NCI-H774 (cell line): ENCODE measurements around the gene MED12L.
A peak's percentile ranks its signal among the peaks of the same experiment; 100 is the strongest.
"Not testable (repeated sequence)": the region's sequence is repeated elsewhere in the genome, so short reads cannot be mapped to it uniquely, and the experiment has no call there.

Experiments used
- DNase-seq: peaks from one replicate; lab custom pipeline; 2025; lab: John Stamatoyannopoulos, UW

The MED12L gene

GRCh38 chr3:151214459-151214858, 129.0 kb downstream of the MED12L start:
- DNase-seq: no peak

GRCh38 chr3:151216641-151217607, 131.5 kb downstream of the MED12L start:
- DNase-seq: no peak

DNA sequence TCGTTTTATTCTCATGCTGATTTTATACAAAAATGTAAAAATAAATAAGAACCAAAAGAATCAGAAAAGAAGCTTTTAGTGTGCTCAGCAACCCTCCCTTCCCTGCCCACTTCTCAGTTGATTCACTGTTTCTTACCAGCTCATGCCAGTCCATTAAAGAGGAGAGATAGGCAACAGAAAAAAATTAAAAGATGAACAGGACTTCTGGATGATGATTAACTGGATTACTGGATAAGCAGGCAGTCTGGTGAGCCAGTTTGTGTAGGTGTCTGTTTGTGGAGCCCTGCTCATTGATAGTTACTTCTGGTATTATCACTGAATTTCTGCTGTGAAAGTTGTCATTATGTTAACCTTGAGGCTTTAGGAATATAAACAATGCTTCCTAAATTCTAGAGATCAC, 132.7 kb downstream of the MED12L start:
- no peak for DNase-seq

GRCh38 chr3:151219056-151219455, 133.6 kb downstream of the MED12L start:
- no peak for DNase-seq

DNA sequence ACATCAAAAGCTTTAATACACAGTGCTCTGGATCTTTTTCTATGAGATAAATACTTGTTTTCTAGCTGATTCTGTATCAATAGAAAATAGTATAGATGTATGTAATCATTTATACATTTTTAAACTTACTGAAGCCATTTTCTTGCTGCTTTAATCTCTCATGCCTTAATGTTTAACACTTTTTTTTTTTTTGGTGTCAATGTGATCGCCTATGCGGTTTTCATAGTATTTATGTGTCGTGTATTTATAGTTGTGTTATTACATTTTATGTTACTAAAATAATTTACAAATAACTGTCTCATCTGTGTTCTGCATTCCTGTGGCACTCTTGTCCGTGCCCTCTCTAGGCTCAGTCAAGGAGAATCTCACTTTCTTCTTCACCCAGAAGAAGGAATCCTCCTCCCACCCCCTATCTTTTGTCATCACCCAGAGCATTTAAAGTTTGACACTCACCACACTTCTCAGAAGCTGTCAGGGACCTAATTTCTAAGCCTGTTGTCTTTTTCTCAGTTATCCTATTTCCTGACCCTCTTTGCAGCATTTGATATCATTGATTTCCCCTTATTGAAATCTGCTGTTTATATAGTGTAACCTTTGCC, 138.9 kb downstream of the MED12L start:
- no peak for DNase-seq

DNA sequence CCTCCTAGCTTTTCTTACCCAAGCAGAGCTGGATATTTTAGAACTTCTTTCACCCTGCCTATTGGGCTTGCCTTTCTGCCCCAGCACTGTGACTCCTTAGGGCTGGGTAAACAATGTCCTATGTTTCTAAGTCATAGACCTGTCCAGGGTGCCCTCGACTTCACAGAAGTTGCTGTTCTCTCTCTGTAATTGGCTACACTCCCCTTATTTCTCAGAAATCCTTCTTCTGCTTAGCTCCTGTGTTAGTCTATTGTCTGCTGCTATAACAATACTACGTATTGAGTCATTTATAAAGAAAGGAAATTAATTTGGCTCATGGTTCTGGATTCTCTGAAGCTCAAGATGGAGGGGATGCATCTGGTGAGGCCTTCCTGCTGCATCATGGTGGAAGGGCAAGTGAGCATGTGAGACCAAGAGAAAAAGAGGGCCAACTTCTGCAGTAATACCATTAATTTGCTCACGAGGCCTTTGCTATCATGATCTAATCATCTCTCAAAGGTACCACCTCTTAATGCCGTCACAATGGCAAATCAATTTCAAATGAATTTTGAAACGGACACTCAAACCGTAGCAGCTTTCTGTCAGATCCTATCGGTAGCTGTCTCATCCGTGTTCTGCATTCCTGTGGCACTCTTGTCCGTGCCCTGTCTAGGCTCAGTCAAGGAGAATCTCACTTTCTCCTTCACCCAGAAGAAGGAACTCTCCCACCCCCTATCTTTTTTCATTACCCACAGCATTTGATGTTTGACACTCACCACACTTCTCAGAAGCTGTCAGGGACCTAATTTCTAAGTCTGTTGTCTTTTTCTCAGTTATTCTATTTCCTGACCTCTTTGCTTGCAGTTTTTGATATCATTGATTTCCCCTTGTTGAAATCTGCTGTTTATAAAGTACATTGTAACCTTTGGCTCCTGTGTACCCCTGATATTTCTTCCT, 139.8 kb downstream of the MED12L start:
- DNase-seq: no peak

DNA sequence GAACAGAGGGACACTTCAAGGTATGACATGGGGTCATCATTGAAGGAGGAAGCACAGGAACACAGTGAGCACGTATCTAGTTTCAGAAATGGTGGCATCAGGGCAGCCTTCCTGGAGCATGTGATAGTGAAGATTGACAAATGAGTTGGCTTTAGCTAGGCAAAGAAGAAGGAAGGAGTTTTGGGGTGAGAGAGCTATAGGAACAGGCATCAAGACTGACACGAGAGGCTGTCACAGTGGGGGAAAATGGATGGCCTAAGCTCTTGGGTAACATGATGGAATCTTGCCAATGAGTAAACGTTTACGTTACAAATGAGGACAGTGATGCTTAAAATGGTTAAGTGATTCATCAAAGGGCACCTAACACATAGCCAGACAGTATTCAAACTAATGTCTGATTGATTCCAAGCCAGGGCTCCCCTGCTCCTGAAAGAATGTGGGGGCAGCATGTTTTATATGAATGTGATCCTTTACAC, 140.7 kb downstream of the MED12L start:
- no peak for DNase-seq

DNA sequence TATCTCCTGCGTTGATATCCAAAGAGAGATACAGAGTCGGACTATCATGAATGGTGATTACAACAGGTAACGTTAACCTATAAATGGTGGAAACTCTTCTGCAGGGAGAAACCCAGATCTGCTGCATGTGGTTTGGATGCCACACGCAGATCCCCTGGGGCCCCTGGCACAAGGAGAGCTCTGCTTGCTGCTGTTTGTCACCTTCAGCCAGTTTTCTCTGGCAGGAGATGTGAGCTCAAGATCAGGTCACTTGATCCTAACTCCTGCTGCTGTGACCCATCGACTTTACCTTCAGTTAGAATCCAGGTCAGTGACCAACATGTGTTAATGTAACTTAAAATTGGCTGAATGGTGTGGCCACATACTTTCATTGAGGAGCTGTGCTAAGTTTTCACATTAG, 141.4 kb downstream of the MED12L start:
- DNase-seq: no peak

GRCh38 chr3:151227266-151227806, 141.9 kb downstream of the MED12L start:
- DNase-seq: no peak

DNA sequence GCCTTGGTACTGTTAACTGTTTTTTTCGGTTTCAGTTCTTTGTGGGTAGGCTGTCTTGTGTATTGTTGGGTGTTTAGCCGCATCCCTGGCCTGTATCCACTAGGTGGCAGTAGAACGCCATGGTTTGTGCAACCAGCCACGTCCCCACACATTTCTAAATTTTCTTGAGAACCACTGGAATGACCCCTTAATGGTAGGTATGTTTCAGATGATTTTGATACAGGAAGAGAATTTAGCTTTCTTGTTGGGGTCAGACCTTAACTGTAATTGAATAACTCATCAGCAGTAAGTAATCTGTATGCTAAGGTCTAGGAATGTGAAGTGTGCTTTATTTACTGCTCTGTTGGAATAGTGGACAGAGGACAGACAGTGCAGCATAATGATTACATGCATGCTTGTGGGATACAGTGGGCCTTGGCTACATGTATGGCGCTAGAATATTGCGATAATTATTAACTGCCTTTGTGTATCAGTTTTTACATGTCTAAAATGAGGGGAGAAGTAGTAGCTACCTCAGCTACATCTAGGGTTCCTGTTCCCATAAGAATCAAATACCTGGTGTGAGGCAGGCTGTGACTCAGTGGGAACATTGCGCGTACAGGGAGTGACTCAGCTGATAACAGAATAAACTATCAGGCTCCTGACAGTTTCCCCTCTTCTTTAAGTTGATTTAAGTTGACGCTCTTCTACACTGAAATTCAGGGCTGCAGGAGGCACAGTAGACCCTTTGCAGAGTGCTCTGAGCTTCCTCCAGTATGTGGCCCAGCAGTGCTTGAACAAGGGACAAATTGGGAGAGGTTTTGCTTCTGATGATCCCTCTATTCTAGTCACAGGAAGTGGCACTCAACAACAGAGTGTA, 142.6 kb downstream of the MED12L start:
- DNase-seq: peak; percentile 52

- no peak for DNase-seq
These were observed 143.2 kb downstream of the MED12L start for GRCh38 chr3:151228666-151229040.

DNA sequence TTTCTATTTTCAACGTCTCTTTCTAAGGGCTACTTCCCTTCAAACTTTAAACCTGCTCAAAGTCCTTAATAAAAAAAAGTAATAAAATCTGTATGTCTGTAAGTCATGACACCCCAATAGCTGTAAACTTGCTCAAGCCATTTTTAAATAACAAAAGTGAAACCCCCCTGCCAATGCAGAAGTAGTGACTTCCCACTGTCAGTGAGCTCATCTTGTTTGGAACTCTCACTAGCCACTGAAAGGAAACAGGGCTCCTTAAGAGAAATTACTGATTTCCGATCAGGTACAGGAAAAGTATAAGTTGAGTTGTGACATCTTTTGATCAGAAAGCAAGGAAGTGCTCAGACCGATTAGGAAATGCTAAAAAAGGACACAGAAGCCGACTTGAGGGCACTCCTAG, 145.2 kb downstream of the MED12L start:
- DNase-seq: no peak

- not testable (repeated sequence) for DNase-seq
These were observed 146.9 kb downstream of the MED12L start for GRCh38 chr3:151232403-151232802.

GRCh38 chr3:151232991-151233390, 147.5 kb downstream of the MED12L start:
- no peak for DNase-seq

DNA sequence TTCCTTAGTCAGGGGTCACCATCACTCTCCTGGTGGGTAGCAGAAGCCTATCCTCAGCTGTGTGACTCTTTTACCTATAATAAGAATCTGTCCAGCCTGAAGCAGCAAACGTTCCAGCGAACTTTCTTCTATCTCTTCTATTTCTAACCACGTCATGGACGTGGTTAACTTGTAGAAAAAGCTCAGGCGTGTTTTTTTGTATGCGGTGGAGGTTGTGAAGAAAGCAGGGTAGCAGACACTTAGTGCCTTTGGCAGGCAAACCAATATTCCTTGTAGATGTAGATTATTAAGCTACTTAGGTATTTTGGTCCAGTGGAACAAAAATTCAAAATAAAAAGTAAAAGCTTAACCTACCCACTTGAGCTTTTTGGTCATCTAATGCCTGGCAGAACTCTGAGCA, 149.4 kb downstream of the MED12L start:
- DNase-seq: no peak

- DNase-seq: no peak
These were observed 150.9 kb downstream of the MED12L start for GRCh38 chr3:151236316-151236715.

DNA sequence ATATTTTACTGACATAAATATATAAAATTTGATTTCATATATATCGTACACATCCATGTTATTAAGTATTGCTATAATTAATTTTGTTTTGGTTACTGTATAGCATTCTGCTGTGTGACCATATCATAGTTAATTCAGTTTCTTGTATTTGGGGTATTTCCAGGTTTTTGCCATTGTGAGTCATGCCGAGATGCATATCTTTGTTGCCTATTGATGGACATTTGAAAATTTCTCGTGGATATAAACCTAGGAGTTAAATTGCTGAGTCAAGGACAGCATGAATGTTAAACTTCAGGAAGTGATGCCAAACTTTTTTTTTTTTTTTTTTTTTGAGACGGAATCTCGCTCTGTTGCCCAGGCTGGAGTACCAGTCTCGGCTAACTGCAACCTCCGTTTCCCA, 151.3 kb downstream of the MED12L start:
- DNase-seq: no peak

DNA sequence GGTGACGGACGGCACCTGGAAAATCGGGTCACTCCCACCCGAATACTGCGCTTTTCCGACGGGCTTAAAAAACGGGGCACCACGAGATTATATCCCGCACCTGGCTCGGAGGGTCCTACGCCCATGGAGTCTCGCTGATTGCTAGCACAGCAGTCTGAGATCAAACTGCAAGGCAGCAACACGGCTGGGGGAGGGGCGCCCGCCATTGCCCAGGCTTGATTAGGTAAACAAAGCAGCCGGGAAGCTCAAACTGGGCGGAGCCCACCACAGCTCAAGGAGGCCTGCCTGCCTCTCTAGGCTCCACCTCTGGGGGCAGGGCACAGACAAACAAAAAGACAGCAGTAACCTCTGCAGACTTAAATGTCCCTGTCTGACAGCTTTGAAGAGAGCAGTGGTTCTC, 156.5 kb downstream of the MED12L start:
- DNase-seq: not testable (repeated sequence)

- DNase-seq: peak; percentile 48
These were observed 163.4 kb downstream of the MED12L start for GRCh38 chr3:151248772-151249337.

DNA sequence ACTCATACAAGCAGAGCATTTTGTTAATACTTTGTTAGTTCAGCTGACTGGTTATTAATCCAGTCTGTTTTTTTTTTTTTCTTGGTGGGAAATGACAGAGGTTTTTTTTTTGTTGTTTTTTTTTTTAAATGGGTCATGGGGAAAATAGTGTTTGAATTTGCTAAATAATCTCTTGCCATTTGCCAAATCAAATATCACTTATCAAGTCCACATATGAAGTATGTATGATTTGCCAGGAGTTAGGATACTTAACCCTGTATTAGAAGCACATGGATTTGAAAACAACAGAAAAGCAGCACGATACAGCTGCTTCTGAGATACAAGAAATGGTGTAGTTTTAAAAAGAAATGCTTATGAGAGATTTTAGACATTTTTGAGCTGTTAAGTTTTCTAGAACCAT, 171.3 kb downstream of the MED12L start:
- DNase-seq: no peak

DNA sequence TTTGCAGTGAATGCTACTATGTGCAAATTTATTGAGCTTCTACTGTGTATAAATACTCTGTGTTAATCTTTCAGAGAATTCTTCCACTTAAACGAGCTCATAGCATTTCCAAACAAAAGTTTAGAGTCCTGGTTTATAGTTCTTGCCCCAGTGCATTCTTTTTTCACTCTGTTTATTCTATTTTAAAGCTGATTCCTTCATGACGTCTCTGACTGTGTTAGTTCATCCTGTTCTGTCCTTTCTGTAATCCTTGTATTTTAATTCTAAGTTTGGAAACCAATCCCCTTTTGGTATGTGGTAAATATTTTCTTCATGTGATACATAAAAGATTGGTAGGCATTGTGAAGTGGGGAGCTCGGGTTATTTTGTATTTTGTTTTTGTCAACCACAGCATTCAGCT, 174.2 kb downstream of the MED12L start:
- DNase-seq: no peak
